ENCODE results near the gene RNF220.
A peak's percentile ranks its signal among the peaks of the same experiment; 100 is the strongest.

Gene RNF220

GRCh38 chr1:44641126-44642102 is 236.4 kb downstream of the RNF220 start:
- DNase-seq, result no peak

DNA sequence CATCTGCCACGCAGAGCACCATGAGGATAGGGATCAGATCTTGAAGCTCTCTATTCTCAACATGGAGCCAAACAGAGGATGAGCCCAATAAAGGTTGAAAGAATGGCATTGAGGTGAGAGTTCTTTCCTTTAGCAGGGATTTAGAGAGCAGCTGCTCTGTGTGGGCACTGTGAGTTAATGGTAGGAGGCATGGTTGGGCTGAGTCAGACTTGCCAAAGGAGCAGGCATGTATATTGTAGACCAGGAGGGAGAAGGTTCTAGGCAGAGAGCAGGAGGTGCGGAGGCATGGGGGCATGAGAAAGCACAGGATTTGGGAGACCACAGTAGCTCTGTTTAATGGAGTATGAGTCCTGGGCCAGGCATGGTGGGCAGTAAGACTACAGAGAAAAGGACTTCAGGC is 237.2 kb downstream of the RNF220 start:
- DNase-seq, result no peak

GRCh38 chr1:44642925-44643324 is 237.9 kb downstream of the RNF220 start:
- no peak for DNase-seq

- DNase-seq, result no peak
Observed at GRCh38 chr1:44643721-44644334, 238.8 kb downstream of the RNF220 start.

GRCh38 chr1:44644806-44645205 is 239.8 kb downstream of the RNF220 start:
- DNase-seq, result no peak

GRCh38 chr1:44645476-44646244 is 240.6 kb downstream of the RNF220 start:
- no peak for DNase-seq

- DNase-seq, result no peak
Observed at GRCh38 chr1:44646261-44647110, 241.4 kb downstream of the RNF220 start.

DNA sequence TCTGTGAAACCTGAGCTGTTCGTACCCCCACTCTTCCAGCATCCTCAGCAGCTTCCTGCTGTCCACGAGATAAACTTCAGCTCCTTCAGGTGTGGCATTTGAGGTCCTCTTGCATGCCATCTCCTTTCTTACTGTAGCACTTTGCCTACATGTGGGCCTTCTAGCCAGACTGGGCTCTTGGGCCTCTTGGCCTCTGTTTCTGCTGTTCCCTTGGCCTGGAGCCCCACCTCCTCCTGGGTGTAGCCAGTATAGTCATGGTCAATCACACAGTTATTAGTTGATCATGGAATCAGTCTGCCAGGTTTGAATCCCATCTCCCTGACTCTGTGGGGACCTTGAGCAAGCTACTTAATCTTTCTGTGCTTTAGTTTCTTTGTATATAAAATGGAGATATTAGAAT is 242.8 kb downstream of the RNF220 start:
- DNase-seq, result no peak

- no peak for DNase-seq
Observed at GRCh38 chr1:44648529-44649250, 243.6 kb downstream of the RNF220 start.

GRCh38 chr1:44649788-44650158 is 244.7 kb downstream of the RNF220 start:
- DNase-seq, result no peak

DNA sequence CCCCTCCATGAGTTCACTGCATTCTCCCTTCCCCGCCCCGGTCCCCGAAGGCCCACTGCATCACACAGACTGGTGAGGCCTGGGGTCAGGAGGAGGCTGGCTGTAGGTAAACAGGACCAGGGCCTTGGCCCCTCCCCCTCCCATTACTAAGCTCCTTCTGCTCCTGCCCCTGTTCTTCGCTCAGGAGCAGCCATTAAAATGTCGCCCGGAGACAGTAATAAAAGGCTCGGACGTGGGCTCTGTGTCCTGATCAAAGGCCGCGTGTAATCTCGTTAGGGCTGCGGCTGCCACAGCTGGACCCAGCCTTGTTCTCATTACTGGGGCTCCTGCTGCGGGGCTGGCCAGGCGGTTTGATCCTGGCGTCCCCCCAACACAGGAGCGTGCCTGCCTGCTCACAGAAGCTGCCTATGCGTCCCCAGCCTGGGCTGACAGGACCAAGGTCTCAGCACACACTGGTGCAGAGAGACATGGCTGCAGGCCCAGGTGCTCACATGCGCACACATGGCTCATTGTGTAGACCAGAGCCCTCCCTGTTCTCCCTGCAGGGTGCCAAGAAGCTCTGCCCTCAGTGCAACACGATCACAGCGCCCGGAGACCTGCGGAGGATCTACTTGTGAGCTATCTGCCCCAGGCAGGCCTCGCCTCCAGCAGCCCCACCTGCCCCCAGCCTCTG is 245.2 kb downstream of the RNF220 start:
- no peak for DNase-seq

- DNase-seq, result no peak
Observed at GRCh38 chr1:44651069-44651468, 246.0 kb downstream of the RNF220 start.

DNA sequence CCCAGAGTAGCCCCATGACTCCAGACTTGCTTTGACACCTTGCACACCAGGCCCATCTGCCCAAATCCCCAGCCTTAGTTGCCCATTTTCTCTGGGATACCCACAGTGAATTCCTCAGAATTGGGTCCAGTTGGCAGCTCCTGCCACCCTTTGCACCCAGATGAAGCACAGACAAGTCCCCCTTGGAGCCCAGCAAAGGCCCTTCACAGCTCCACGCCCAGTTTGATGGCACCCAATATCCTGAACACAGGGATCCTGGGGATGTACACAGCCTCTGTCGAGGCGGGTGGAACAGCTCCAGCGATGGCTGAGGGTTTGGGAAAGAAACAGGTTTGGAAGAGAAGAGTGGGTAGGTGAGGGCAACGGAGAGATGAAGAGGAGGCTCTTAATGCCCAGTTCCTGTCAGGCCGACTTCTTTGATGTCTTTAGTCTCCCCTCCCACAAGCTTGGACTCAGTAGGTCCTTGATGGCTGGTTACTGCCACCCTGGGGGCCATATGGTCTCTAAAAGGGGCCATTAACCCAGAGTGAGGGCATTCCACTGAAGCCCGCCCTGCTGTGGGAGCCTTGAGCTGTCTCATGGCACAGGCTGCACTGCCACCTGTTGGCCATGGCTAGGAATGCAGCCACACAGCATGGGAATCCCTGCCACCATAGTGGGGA is 247.5 kb downstream of the RNF220 start:
- peak; percentile 45 to 66 (median 57) for DNase-seq

- DNase-seq, result no peak
Observed at GRCh38 chr1:44653107-44653964, 248.3 kb downstream of the RNF220 start.

DNA sequence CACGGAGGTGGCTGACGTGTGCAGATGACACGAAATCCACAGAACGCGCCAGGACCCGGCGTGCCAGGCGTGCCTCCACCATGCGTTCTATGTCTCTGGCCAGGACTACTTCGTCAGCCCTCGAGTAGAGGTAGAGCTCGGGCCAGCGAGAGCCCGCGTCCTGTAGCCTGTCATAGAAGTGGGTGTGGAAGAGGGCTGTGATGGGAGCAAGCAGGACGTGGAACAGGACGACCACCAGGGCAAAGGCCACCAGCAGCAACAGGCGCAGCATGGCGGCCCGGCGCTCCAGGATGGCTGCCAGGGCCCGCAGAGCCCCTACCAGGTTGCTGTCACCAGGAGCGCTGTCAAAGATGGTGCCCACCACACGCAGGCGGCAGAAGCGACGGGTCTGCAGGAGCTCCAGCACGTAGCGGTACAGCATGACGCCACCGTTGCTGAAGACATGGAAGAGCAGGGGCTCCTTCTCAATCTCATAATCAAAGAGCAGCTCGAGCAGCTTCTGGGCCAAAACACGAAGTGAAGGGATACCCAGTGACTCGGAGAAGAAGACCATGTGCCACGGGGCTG is 249.6 kb downstream of the RNF220 start:
- no peak for DNase-seq

- no peak for DNase-seq
Observed at GRCh38 chr1:44655609-44656008, 250.6 kb downstream of the RNF220 start.

GRCh38 chr1:44659566-44659965 is 254.5 kb downstream of the RNF220 start:
- DNase-seq, result no peak

DNA sequence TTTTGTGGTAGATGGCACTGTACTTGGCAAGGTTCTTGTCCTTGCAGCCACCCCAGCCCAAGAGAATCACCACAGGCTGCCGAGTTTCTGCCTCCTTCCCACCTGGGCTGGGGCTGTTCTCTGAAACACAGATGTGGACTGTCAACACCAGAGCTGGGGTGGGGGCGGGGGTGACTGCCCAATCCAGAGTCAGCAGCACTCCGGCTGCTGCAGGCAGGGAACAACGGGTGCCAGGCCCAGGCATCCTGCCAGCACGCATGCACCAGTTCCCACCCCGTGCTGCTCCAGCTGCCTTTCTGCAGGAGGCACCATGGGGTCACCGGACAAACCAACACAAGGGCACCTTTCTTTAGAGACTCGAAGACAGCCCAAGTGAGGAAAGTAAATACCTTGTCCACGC is 255.1 kb downstream of the RNF220 start:
- DNase-seq, result no peak

All from T-helper 1 cell (primary cell).